Neural progenitor cell (in vitro differentiated cells): ENCODE measurements around the gene ASIC3. TPM values are rescaled to one million over a fixed set of nuclear protein-coding genes. Genes with fewer than 3 reads are reported as not detected.

ENCODE experiments used
- DNase-seq: peaks from one replicate; pipeline ENCODE4 v3.0.0-alpha.2; 2016; ENCODE audit warnings: low spot score
- H2AFZ ChIP-seq: fragments of 200-600 bp; sonication (generic); replicated peaks from 2 replicates; pipeline ENCODE4 v1.6.1; 2016; ENCODE audit warnings: antibody characterized with exemption
- H3F3A ChIP-seq: fragments of 200-600 bp; sonication (generic); 2 replicates; pipeline ENCODE4 v1.6.1; 2016; ENCODE audit warnings: antibody characterized with exemption, low read depth
- H3K27ac ChIP-seq: fragments of 200-600 bp; sonication (generic); 2 replicates; pipeline ENCODE4 v1.5.1; 2016; ENCODE audit warnings: mild to moderate bottlenecking
- H3K27me3 ChIP-seq: fragments of 200-600 bp; sonication (generic); 2 replicates; pipeline ENCODE4 v1.6.1; 2016; ENCODE audit warnings: mild to moderate bottlenecking, moderate library complexity
- H3K36me3 ChIP-seq: fragments of 200-600 bp; sonication (generic); 2 replicates; pipeline ENCODE4 v1.5.1; 2016
- H3K4me1 ChIP-seq: fragments of 200-600 bp; sonication (generic); 2 replicates; pipeline ENCODE4 v1.6.1; 2016; ENCODE audit warnings: mixed run types
- H3K4me2 ChIP-seq: fragments of 200-600 bp; sonication (generic); 2 replicates; pipeline ENCODE4 v1.6.1; 2016
- H3K4me3 ChIP-seq: fragments of 200-600 bp; sonication (generic); 2 replicates; pipeline ENCODE4 v1.5.1; 2016
- H3K79me2 ChIP-seq: fragments of 200-600 bp; sonication (generic); 2 replicates; pipeline ENCODE4 v1.6.1; 2016; ENCODE audit warnings: low read depth
- H3K9ac ChIP-seq: fragments of 200-600 bp; sonication (generic); 2 replicates; pipeline ENCODE4 v1.6.1; 2016
- H3K9me3 ChIP-seq: fragments of 200-600 bp; sonication (generic); 2 replicates; pipeline ENCODE4 v1.5.1; 2016; ENCODE audit warnings: low read depth
- H4K20me1 ChIP-seq: fragments of 200-600 bp; sonication (generic); 2 replicates; pipeline ENCODE4 v1.6.1; 2016; ENCODE audit warnings: low read depth
- H3K27ac Mint-ChIP-seq: 3 replicates; pipeline ENCODE4 v1.8.0; 2021; ENCODE audit warnings: mixed read lengths
- H3K27me3 Mint-ChIP-seq: 2 replicates; pipeline ENCODE4 v1.8.0; 2022; ENCODE audit warnings: low read depth, mild to moderate bottlenecking, inconsistent platforms, moderate library complexity, mixed read lengths; ENCODE audit not compliant: insufficient read depth
- H3K36me3 Mint-ChIP-seq: 3 replicates; pipeline ENCODE4 v1.8.0; 2021; ENCODE audit warnings: mixed read lengths
- H3K4me1 Mint-ChIP-seq: 3 replicates; pipeline ENCODE4 v1.8.0; 2021; ENCODE audit warnings: mixed read lengths
- H3K4me3 Mint-ChIP-seq: 3 replicates; pipeline ENCODE4 v1.8.0; 2021; ENCODE audit warnings: mild to moderate bottlenecking, moderate library complexity, mixed read lengths
- H3K9me3 Mint-ChIP-seq: 3 replicates; pipeline ENCODE4 v1.8.0; 2020; ENCODE audit warnings: mixed read lengths
- EZH2 ChIP-seq: fragments of 200-600 bp; sonication (generic); IDR thresholded peaks from 2 replicates; pipeline ENCODE4 v1.6.1; 2017; ENCODE audit warnings: antibody characterized with exemption, mild to moderate bottlenecking, moderate library complexity
- EZH2phosphoT487 ChIP-seq: fragments of 200-600 bp; sonication (generic); IDR thresholded peaks from 2 replicates; pipeline ENCODE4 v1.6.1; 2017; ENCODE audit warnings: antibody characterized with exemption
- total RNA-seq: library from RNA; depleted of rRNA; stranded (reverse); fragments of >200 nt; gene quantifications from 2 replicates; pipeline ENCODE4 v1.2.3, GENCODE V29; 2015; ENCODE audit warnings: low replicate concordance
- TF ChIP-seq, protein P1 (sequence below): fragments of 200-600 bp; sonication (generic); IDR thresholded peaks from 2 replicates; pipeline ENCODE4 v1.5.1; 2017; ENCODE audit warnings: antibody characterized with exemption, mild to moderate bottlenecking

Gene ASIC3
- total RNA-seq, 1 donor from 2014 or later, result not detected

DNA sequence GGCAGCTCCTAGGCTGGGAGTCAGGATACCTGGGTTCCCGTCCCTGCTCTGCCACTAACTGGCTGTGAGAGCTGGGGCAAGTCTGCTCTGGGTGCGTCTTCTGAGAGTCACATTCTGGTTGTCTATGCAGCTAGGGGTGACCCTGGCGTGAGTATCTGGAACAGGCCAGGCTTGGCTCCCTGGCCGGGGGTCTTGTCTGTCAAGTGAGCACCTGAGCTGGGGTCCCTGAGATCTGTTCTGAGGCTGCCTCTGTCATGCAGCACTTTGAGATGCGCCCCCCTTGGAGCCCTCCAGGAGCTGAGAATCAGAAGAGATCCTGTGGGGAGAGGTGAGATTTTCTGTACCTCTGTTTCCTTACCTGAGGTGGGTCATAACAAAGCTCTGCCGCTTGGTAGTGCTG, 45.4 kb downstream of the ASIC3 start:
- no peaks in the 10 kb centered on the region for H3K27me3 ChIP-seq
- H3K9me3 ChIP-seq, result no peaks in the 10 kb centered on the region
- no peak overlapping the region for H3K9ac ChIP-seq
- H3K36me3 Mint-ChIP-seq, result peaks cover 9% of the 10 kb centered on the region
- H4K20me1 ChIP-seq, result peaks cover 86% of the 10 kb centered on the region
- H3K27ac ChIP-seq, result no peak overlapping the region
- TF ChIP-seq EZH2 (no peak), EZH2phosphoT487 (no peak)
- TF ChIP-seq, protein P1, sequence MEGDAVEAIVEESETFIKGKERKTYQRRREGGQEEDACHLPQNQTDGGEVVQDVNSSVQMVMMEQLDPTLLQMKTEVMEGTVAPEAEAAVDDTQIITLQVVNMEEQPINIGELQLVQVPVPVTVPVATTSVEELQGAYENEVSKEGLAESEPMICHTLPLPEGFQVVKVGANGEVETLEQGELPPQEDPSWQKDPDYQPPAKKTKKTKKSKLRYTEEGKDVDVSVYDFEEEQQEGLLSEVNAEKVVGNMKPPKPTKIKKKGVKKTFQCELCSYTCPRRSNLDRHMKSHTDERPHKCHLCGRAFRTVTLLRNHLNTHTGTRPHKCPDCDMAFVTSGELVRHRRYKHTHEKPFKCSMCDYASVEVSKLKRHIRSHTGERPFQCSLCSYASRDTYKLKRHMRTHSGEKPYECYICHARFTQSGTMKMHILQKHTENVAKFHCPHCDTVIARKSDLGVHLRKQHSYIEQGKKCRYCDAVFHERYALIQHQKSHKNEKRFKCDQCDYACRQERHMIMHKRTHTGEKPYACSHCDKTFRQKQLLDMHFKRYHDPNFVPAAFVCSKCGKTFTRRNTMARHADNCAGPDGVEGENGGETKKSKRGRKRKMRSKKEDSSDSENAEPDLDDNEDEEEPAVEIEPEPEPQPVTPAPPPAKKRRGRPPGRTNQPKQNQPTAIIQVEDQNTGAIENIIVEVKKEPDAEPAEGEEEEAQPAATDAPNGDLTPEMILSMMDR, result no peak
- peaks cover 100% of the 10 kb centered on the region for H3K79me2 ChIP-seq
- H3K27me3 Mint-ChIP-seq, result peaks cover 13% of the 10 kb centered on the region
- H3K4me1 Mint-ChIP-seq, result peaks cover 18% of the 10 kb centered on the region
- no peak for DNase-seq
- no peaks in the 10 kb centered on the region for H3K36me3 ChIP-seq
- no peaks in the 10 kb centered on the region for H3K9me3 Mint-ChIP-seq
- H3K27ac Mint-ChIP-seq, result no peak overlapping the region
- no peak overlapping the region for H3K4me3 Mint-ChIP-seq
- H3K4me2 ChIP-seq, result no peak overlapping the region
- no peak overlapping the region for H3K4me3 ChIP-seq
- no peak overlapping the region for H2AFZ ChIP-seq
- H3F3A ChIP-seq, result peaks cover 17% of the 10 kb centered on the region
- H3K4me1 ChIP-seq, result peaks cover 17% of the 10 kb centered on the region

DNA sequence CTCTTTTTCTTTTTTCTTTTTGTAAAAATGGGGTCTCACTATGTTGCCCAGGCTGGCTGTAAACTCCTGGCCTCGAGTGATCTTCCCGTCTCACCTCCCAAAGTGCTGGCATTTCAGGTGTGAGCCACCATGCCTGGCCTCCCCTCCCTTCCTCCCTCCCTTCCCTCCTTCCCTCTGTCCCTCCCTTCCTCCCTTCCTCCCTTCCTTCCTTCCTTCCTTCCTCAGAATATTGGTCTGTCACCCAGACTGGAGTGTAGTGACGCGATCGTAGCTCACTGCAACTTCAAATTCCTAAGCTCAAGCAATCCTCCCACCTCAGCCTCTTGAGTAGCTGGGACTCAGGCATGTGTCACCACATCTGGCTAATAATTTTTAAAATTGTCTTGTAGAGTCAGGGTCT, 46.3 kb downstream of the ASIC3 start:
- H3K27me3 Mint-ChIP-seq, result peaks cover 10% of the 10 kb centered on the region
- Histone ChIP-seq H3K79me2 (peaks cover 97% of the 10 kb centered on the region), H3K4me2 (no peak overlapping the region), H3K27ac (no peak overlapping the region), H4K20me1 (peaks cover 82% of the 10 kb centered on the region), H3K4me1 (peaks cover 7% of the 10 kb centered on the region), H2AFZ (no peak overlapping the region), H3F3A (peaks cover 8% of the 10 kb centered on the region), H3K4me3 (no peak overlapping the region), H3K36me3 (no peaks in the 10 kb centered on the region), H3K27me3 (no peaks in the 10 kb centered on the region), H3K9me3 (no peaks in the 10 kb centered on the region), H3K9ac (no peak overlapping the region)
- TF ChIP-seq EZH2 (no peak), EZH2phosphoT487 (no peak)
- TF ChIP-seq, protein P1, result no peak
- H3K27ac Mint-ChIP-seq, result no peak overlapping the region
- peaks cover 9% of the 10 kb centered on the region for H3K4me1 Mint-ChIP-seq
- H3K4me3 Mint-ChIP-seq, result no peak overlapping the region
- DNase-seq, result no peak
- no peaks in the 10 kb centered on the region for H3K9me3 Mint-ChIP-seq
- H3K36me3 Mint-ChIP-seq, result peaks cover 7% of the 10 kb centered on the region

DNA sequence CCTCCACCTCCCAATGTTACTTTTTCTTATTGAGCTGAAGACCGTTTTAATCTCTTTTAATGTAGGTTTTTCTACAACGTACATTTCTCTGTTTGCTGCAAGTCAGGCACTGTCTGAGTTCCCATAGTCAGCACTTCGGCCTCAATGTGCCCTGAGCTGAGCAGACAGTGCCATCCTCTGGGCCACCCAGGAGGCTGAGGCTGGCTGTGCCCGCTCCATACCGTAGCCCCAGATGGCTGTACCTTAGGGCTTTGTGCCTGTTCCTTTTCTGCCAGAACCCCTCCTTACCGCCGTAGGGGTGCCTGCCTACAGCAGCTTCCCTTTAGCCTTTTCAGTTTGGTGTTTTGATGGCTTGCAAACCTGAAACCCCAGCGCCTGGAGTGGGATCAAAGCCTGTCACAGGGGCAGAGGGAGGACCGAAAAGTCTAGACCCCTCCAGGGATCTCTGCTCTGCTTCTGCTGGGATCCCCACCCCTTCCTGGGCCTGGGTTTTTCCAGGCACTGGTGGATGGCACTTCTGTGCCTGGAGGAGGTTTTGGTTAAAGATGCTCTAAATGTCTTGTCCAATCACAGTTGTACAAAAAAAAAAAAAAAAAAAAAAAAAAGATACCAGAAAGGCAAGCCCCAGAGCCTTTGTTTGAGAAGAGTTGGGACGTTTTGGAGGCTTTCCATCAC, 46.9 kb downstream of the ASIC3 start:
- Histone ChIP-seq H3K9me3 (no peaks in the 10 kb centered on the region), H4K20me1 (peaks cover 82% of the 10 kb centered on the region), H3K27ac (no peak overlapping the region), H3K9ac (no peak overlapping the region), H3K4me3 (no peak overlapping the region), H3K27me3 (no peaks in the 10 kb centered on the region), H3K36me3 (no peaks in the 10 kb centered on the region), H2AFZ (no peak overlapping the region), H3F3A (peaks cover 7% of the 10 kb centered on the region), H3K4me1 (peaks cover 6% of the 10 kb centered on the region), H3K79me2 (peaks cover 97% of the 10 kb centered on the region), H3K4me2 (no peak overlapping the region)
- no peak overlapping the region for H3K27ac Mint-ChIP-seq
- H3K27me3 Mint-ChIP-seq, result peaks cover 10% of the 10 kb centered on the region
- TF ChIP-seq EZH2phosphoT487 (no peak), EZH2 (no peak)
- TF ChIP-seq, protein P1, result no peak
- H3K4me3 Mint-ChIP-seq, result no peak overlapping the region
- no peaks in the 10 kb centered on the region for H3K9me3 Mint-ChIP-seq
- DNase-seq, result no peak
- peaks cover 7% of the 10 kb centered on the region for H3K36me3 Mint-ChIP-seq
- H3K4me1 Mint-ChIP-seq, result peaks cover 6% of the 10 kb centered on the region
